Embryonic facial prominence (tissue), 1 donor: ENCODE data around the gene AHCY.
"Not testable (repeated sequence)": the region's sequence is repeated elsewhere in the genome, so short reads cannot be mapped to it uniquely, and the experiment has no call there.

ENCODE experiments used
- DNase-seq: peaks from one replicate; pipeline ENCODE4 v3.0.0-alpha.2; 2016; ENCODE audit errors: extremely low spot score

AHCY gene

DNA sequence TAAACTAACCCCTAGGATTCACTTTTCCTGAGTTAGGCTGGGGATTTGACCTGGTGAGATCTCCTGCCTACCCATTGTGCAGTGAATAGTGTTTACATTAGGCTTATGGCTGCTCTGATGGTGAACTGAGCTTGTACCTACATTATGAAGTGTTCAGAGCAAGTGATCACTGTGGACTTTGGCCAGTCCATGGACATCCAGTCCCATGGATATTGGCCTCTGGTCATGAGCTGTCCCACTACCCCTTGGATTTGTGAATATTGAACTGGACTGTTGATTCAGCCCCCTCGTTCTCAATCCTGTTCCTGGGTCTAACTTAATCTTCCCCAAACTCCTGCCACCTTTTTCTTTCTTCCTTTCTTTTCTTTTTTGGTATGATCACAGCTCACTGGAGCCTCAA lies 48.2 kb downstream of the AHCY start:
- DNase-seq: no peak

DNA sequence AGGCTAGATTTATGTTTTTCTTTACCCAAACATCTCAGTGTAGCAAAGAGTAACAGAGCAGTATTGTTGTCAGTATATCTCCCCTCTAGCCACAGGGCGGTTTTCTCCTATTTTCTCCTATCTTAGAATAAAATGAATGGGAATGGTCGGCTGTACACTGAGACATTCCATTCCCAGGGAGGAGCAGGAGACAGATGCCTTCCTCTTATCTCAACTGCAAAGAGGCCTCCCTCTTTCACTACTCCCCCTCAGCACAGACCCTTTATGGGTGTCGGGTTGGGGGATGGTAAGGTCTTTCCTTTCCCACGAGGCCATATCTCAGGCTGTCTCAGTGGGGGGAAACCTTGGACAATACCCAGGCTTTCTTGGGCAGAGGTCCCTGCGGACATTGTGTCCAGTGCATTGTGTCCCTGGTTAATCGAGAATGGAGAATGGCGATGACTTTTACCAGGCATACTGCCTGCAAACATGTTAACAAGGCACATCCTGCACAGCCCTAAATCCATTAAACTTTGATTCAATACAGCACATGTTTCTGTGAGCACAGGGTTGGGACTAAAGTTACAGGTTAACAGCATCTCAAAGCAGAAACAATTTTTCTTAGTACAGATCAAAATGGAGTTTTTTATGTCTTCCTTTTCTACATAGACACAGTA lies 50.6 kb downstream of the AHCY start:
- not testable (repeated sequence) for DNase-seq

DNA sequence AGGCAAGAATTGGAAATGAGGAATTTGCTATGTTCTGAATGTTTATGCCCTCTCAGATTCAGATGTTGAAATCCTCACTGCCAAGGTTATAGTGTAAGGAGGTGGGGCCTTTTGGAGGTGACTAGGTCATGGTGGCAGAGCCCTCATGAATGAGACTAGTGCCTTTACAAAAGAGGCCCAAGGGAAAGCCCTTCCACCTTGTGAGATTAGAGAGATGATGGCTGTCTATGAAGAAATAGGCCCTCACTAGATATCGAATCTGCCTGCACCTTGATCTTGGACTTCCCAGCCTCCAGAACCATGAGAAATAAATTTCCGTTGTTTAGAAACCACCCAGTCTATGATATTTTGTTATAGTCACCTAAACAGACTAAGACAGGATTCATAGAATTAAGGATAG lies 51.5 kb downstream of the AHCY start:
- DNase-seq: no peak

- DNase-seq: no peak
Observed at GRCh38 chr20:34250005-34250404, 53.1 kb downstream of the AHCY start.

DNA sequence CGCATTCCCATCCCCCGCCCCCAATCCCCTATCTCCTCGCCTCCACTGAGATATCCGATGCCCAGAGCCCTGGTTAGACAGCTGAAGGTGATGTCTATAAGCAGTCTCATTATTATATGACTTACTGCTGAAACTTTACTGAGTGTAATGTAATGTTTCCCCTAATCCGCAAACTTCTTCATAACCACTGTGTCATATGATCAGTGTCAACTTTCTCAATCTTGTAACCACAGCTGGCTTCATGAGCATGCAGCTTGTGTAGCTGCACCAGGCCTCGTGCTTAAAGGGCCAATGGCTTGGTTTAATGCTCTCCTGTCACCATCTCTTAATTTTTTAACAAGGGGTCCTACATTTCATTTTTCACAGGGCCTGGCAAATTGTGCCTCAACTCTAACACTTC lies 53.9 kb downstream of the AHCY start:
- DNase-seq: no peak

- DNase-seq: no peak
Observed at GRCh38 chr20:34246126-34246626, 57.0 kb downstream of the AHCY start.

DNA sequence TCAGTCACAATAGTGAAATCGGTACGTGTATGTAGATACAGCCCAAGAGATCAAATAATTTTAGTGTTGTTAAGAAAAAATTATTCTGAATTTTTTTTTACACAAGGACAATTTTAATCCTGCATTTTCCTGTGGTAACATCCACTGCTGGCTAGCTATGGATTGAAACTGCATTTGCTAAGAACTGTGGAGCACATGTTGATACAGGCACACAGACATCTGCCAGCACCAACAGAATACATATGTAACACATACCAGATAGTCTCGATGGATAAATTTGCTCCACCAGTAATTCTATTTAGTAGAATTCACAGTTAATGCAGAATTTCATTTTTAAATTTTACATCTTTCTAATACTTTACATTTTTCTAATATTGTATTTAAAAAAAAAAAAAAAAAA lies 59.8 kb downstream of the AHCY start:
- DNase-seq: no peak

DNA sequence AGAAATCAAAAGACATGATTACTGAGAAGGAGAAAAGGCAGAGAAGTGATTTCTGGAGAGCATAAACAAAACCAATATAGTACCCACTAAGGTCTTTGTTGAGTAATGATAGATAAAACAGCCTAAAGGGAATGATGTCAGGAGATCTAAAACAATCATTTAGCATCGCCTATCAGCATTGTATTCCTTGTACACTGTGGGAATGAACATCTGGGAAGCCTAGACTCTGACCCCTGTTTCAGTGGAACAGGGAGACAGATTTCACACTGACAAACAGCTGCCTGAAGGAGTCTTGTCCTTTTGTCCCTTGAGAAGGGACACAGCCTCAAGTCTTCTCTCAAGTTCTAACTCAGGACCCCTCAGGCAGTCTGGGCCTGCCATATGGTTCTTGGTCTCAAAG lies 60.3 kb downstream of the AHCY start:
- no peak for DNase-seq

GRCh38 chr20:34242015-34242414 lies 61.1 kb downstream of the AHCY start:
- not testable (repeated sequence) for DNase-seq

GRCh38 chr20:34240693-34241615 lies 62.2 kb downstream of the AHCY start, which contains the start of gene ASIP:
Gene ASIP (plus strand): TSS chr20:34241423. CDS start chr20:34260375, 18,952 bp downstream.
- no peak for DNase-seq

DNA sequence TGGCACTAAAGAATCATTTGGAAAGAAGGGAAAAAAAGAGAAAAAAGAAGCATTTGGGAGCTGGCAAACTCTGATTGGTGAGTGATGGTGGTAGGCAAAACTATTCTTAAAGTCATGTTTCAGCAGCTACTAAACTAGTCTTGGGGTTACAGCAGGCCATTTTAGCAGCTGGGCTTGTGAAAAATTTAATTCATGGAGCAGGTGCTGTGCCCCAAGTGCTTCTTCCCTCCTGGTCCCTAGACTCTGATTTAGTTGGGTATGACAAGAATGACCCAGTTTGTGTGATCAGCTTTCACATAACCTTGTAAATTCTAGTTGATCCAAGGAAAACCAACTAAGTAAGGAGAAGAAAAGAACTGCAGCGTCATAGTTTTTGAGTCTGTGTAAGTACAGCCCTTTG lies 63.0 kb downstream of the AHCY start:
- DNase-seq: no peak

DNA sequence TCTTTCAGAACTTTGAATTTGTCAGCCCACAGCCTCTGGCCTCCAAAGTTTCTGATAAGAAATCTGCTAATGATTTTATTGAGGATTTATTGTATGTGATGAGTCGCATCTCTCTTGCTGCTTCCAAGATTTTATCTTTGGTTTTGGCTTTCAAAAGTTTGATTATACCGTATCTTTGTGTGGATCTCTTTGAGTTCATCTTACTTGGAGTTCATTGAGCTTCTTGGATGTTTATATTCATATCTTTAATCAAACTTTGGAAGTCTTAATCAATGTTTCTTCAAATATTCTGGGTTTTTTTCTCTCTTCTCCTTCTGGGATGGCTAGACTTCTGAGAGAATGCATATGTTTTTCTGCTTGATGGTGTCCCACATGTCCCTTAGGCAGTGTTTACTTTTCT lies 65.2 kb downstream of the AHCY start:
- no peak for DNase-seq

- DNase-seq: no peak
Observed at GRCh38 chr20:34235875-34236274, 67.3 kb downstream of the AHCY start.

DNA sequence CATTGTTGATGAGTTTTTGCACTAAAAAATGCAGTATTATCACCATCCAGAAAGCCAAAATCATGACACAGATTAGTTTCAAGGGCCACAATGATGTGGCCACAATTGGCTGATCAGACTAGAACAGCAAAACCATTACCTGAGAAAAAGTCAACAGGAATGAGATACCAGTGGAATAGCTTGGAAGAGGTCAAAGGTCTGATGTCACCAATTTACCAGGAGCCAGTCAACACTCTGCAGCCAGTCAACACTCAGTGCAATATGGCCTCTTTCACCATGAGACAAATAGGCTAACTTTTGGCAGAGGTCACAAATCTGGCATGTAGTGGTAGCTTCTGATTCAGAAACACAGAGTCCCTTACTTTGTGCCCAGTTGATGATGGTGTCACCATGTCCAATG lies 69.5 kb downstream of the AHCY start:
- DNase-seq: no peak

DNA sequence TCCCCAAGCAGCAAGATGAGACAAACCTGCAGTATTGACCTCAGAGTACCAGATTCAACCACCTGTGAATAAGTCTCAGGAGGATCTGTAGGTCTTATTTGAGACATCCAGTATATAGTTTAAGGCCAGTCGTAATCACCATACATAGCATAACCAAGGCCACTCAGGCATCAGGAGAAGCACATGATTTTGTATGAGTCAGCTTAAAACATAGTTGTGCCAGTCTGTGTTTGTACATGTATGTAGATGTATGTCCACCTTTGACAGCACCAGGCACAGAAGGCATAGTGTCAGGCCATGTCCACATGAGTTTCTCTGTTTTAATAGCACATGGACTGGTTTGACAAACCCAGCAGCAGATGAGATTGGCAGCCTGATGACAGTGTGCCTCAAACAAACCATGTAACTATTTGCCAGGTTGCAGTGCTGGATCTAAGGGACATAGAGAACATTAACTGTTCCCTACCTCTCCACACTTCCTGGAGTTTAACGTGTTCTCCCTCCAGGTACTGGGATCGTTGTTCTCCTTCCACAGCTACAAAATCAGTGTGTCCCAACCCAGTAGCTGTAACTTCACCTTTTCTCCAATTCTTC lies 70.6 kb downstream of the AHCY start:
- no peak for DNase-seq

- no peak for DNase-seq
Observed at GRCh38 chr20:34231634-34232033, 71.5 kb downstream of the AHCY start.
